Activated CD8-positive, alpha-beta memory T cell treated with anti-CD3 and anti-CD28 coated beads for 48 hours (primary cell): ENCODE results near the gene ARHGAP15.

ENCODE experiments used
- DNase-seq, 3 experiments: peaks; one replicate each; pipeline ENCODE4 v3.0.0-alpha.2; 2020; ENCODE audit warnings: low read depth in 2 of 3, low spot score in 2 of 3

Gene ARHGAP15

GRCh38 chr2:143169105-143169504, 39.9 kb downstream of the ARHGAP15 start:
- DNase-seq: no peak

DNA sequence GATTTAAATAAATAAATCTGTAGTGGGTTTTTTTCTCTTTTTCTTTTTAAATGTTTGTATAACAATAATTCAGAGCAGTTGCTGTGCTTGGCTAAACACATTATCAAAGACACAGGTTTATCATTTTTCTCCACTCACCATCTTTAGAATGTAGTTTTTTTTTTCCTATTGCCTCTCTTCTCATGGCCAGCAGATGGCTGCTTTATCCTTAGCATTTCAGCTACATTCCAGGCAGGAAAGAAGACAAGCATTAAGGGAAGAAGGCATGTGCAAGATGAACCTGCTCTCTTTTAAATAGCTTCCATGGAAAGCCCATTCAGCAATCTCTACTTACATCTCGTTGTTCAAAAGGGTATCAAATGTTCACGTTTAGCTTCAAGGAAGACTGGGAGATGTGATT, 42.6 kb downstream of the ARHGAP15 start:
- DNase-seq: no peak

DNA sequence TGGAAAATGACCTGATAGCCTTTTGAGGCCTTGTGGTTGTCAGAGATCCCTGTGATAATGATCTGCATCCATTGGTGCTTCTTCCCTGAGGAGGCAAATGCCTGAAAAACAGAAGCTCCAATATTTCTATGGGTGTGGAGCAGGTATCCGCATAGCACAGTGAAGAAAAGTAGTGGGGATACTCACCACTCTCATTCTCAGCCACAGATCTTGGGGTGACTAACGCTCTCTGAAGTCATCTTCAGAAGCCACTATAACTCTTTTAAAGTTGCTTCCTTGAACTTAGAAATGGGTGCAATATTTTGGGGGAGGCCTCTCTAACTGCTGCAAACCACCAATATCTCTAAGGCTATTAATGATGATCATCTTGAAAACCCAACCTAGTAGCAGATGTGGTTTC, 46.2 kb downstream of the ARHGAP15 start:
- no peak for DNase-seq

- DNase-seq: no peak
Observed at GRCh38 chr2:143176606-143177005, 47.4 kb downstream of the ARHGAP15 start.

GRCh38 chr2:143177096-143177786, 48.0 kb downstream of the ARHGAP15 start:
- no peak for DNase-seq

DNA sequence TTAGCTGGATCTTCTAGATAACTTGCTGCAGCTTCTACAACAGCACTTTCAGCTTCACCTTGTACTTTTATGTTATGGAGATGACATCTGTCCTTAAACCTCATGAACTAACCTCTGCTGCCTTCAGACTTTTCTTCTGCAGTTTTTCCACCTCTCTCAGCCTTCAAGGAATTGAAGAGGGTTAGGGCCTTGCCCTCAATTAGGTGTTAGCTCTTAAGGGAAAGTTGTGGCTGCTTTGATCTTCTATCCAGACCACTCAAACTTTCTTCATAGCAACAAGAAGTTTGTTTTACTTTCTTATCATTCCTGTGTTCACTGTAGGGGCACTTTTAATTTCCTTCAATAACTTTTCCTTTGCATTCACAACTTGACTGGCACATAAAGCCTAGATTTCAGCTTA, 52.3 kb downstream of the ARHGAP15 start:
- no peak for DNase-seq

- no peak for DNase-seq
Observed at GRCh38 chr2:143182649-143183048, 53.4 kb downstream of the ARHGAP15 start.

DNA sequence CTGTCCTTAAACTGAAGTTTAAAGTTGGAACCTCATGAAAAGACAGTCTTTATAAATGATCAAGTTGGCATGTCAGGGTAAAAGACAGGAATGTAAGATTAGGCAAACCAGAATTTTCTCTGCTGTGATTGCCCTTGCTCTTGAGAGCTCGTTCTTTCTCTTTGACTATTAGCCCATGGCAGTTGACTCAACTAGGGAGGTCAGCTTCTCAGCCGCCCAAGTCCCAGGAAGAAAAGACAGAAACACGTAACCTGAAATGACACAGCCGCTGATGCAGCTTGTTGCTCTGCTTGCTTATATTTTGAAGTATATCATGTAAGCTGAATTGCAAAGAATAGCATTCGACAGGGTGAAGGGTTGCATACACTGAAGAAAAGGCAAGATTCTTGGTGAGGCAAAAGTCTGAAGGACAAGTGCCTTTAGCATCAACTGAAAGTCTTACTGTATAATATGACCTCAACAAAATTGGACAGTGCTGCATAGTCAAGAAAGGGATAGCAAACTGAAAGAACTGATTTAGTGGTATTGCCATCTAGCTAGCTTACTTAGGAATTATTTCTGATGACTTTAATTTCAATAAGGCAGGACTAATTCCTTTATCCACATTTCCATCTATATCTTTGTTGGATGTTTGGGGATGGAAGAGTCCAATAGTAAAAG, 54.7 kb downstream of the ARHGAP15 start:
- DNase-seq: no peak

DNA sequence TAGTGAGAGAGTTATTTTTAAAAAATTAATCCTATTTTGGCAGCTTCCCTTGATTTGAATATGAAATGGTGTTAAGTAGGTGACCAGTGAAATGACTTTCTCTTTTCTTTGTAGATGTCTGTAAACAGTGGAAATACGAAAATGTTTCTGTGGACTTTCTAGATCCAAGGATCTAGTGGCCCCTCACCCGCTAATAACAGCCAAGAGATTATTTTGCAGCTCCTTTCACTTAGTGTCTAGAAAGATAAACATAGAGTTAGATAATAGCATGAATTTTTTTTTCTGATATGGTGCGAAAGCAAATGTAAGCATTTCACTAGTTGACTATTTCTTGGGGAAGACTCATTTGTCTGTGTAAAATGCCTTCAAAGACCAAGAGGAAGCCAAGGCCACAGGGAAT, 57.7 kb downstream of the ARHGAP15 start:
- no peak for DNase-seq

DNA sequence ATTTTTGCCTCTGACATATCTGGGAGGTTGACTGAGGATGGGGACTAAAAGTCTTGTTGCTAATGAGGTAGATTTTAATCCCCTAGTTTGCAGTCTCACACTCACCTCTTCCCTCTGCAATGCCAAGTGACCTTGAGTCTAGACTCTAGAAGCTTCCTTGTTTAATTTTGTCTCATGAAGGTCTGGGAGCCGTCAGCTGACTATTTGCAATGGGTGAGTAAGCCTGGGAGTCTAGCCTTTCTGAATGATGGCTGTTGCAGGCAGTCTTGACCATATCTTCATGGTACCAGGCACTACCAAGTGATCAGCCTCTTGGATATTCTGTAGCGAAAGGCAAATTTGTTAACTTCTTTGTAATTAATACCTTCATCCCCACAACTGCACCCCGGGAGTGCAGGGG, 61.2 kb downstream of the ARHGAP15 start:
- no peak for DNase-seq

- DNase-seq: no peak
Observed at GRCh38 chr2:143192106-143192505, 62.9 kb downstream of the ARHGAP15 start.

DNA sequence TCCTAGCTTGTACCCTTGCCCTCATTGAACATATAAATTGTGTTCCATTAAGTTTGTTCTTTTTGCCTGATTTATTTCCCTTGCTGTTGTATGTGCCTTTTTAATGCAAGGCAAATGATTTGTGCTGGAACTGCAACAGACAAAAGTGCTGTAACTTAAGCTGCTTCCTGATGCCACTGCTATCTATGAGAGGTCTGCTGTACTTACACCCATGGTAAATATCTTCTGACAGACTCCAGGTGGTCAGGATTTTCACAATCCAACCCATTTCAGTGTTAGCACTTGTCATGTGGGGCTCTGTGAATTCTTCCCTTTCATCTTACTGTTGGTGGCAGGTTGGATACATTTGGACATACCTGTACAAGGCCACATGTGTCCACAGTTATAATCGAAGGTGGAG, 63.5 kb downstream of the ARHGAP15 start:
- DNase-seq: no peak

- no peak for DNase-seq
Observed at GRCh38 chr2:143193121-143193520, 63.9 kb downstream of the ARHGAP15 start.

DNA sequence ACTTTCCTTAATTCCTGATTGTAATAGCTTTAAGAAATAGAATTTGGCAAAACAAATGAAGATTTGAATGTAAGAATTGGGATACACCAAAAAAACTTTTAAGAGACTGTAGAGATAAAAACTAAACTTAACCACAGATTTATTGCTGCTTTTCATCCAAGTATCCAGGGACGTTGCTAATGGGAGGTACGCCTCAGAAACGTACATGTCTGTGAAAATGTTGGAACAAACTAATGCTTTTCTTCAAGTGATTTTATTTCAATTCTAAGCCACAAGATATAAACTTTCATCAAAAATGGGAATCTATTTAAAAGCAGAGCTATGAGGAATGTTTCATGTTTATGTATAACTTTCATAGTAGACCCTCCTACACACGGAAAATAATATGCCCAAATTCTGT, 66.3 kb downstream of the ARHGAP15 start:
- no peak for DNase-seq

DNA sequence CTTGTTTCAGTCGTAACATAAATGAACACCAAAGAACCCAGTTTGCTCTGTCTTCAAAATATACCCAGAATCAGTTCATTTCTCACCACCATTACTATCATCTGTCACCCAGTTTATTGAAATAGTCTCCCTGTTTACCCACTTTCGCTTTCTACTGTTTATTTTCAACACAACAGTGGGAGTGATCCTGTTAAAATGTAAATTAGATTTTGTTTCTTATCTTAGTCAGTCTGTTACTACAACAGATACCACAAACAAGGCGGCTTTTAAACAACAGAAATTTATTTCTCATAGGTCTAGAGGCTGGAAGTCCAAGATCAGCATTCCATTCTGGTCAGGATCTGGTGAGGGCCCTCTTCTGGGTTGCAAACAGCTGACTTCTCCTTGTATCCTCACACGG, 74.8 kb downstream of the ARHGAP15 start:
- DNase-seq: no peak

DNA sequence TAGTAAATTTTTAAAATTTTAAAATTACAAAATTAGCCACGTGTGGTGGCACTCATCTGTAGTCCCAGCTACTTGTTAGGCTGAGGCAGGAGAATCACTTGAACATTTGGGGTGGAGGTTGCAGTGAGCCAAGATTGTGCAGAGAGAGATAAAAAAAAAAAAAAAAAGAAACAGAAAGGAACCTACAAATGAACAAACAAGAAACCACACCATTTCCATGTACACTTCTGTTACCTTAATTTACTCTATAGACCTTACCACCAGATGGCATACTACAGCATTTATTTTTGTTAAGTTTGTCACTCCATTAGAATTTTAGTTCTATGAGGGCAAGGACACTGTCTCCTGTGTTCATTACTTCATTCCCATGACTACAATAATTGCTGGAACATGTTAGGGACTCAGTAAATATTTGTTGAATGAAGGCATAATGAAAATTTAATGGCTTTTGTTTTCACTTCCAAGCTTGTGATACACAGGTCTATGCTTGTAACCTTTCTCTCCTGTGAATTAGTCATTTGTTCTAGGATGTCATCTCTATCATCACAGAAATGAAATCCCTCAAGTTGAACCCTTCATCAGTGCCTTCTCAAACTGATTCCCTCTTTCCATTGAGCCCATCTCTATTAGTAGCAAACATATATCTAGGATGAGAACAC, 76.0 kb downstream of the ARHGAP15 start:
- DNase-seq: no peak

GRCh38 chr2:143209570-143210445, 80.6 kb downstream of the ARHGAP15 start:
- no peak for DNase-seq

DNA sequence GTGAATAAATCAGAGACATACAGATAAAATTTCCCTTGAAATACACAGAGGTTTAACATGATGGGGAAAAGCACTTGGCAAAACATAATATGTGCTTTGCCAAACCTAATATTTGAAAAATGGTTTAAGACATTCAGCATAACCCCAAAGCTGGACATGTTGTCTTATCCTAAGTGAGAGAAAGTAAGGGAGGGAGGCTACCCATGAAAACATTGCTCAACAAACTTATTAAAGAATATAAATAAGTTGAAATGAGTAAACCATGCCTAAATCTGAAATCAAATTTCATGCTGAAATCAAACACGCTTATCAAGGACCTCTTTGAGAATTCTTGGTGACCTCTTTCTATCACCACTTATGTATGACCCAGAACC, 81.2 kb downstream of the ARHGAP15 start:
- DNase-seq: no peak

DNA sequence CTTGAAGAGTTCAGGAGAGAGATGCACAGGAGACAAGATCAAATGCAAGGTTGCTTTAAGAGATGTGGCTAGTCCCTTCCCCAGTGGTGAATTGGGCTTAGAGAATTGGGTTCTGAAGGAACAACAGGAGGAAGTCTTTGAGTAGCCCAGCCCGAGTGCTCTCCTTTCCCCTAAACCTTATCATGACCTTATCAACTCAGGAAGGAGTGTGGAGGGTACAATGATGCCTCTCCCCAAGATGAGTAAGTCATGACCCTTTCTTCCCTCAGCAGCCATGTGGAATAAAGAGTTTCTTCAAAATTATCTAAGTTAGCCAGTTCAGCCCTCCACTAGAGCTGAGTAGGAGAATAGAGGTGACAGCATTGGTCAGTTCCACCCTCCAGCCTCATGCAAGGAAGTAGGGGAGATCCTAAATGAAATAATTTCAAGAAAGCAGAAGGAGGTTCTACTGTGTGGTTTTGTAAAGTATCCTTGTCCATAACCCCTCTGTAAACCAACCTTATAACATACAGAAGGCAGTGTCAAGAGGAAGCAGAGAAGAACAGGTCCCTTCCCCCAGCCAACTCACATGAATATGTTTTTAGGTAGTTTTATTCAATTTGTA, 88.4 kb downstream of the ARHGAP15 start:
- no peak for DNase-seq

DNA sequence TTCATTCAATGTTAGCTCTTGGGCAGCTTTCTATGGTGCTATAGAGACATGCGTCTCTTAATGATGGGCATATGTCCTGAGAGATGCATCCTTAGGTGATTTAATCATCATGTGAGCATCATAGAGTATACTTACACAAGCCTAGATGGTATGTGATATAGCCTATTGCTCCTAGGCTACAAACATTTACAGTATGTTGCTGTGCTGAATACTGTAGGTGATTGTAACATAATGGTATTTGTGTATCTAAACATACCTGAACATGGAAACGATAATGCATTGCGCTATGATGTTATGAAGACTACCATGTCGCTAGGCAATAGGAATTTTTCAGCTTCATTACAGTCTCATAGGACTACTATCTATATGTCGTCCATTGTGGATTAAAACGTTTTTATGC, 89.4 kb downstream of the ARHGAP15 start:
- DNase-seq: no peak

DNA sequence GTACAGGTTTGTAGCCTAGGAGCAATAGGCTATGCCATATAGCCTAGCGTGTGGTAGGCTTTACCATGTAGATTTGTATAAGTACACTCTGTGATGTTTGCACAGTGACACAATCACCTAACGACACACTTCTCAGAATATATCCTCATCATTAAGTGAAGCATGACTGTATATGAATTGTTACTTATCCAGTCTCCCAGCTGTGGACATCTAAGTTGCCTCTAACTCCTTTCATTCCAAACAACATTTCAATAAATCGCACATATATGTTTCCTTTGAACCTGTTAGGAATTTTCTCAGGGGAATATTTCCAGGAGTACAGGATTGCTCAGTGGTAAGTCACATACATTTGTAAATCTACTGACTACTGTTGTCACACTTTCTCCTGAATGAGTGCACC, 90.0 kb downstream of the ARHGAP15 start:
- no peak for DNase-seq
